Ascending aorta (tissue), 2 donors: Measurements from ENCODE around the gene ADAD1. TPM values are rescaled to one million over a fixed set of nuclear protein-coding genes. Genes with fewer than 3 reads are reported as not detected.

Experiments used
- DNase-seq, 2 donors: peaks; one replicate each; pipeline ENCODE4 v3.0.0-alpha.2; 2019; ENCODE audit warnings: low spot score in 2 of 2
- H3K27ac ChIP-seq, 2 donors: fragments of 200-600 bp; sonication (generic); one replicate each; pipeline ENCODE4 v1.5.1; 2016 to 2017; ENCODE audit warnings: mild to moderate bottlenecking in 1 of 2
- H3K27me3 ChIP-seq: fragments of 200-600 bp; sonication (generic); one replicate; pipeline ENCODE4 v1.5.1; 2017
- H3K36me3 ChIP-seq, 2 donors: fragments of 200-600 bp; sonication (generic); one replicate each; pipeline ENCODE4 v1.5.1; 2016
- H3K4me1 ChIP-seq, 2 donors: fragments of 200-600 bp; sonication (generic); one replicate each; pipeline ENCODE4 v1.5.1; 2016 to 2017; ENCODE audit warnings: mild to moderate bottlenecking in 1 of 2
- H3K4me3 ChIP-seq, 2 donors: fragments of 200-600 bp; sonication (generic); one replicate each; pipeline ENCODE4 v1.5.1; 2016 to 2017; ENCODE audit warnings: mild to moderate bottlenecking in 1 of 2
- H3K9me3 ChIP-seq, 2 donors: fragments of 200-600 bp; sonication (generic); one replicate each; pipeline ENCODE4 v1.5.1; 2016
- CTCF ChIP-seq, 3 experiments: fragments of 200-600 bp in 2 of 3; fragments of 450-650 bp in 1 of 3; sonication (generic) in 2 of 3; IDR thresholded peaks; one replicate each; pipeline ENCODE4 v1.5.1; 2016 to 2019; ENCODE audit warnings: antibody characterized with exemption in 3 of 3, mild to moderate bottlenecking in 1 of 3, moderate library complexity in 1 of 3
- intact Hi-C: fragments of 100-400 bp; cut with DNase I; formaldehyde crosslinking; loops from one replicate; pipeline ENCODE4 v1.15.1; 2023
- total RNA-seq: library from RNA; depleted of rRNA; stranded (reverse); fragments of >200 nt; gene quantifications from one replicate; pipeline ENCODE4 v1.1.0, GENCODE V29; 2016

ADAD1 gene
- total RNA-seq, 1 donor from 2014 or later = not detected

DNA sequence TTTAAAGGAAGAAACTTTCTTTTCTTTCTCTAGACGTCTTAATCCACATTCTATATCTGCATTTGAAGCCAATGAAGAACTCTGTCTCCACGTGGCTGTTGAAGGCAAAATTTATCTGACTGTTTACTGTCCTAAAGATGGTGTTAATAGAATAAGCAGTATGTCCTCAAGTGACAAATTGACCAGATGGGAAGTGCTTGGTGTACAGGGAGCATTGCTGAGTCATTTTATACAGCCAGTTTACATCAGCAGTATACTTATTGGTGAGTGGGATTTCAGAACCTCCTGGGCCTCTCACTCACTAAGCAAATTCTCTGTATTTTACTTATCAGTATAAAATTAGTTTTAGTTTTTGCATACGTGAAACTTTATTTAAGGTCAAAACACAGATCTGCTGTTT is 33.7 kb downstream of the ADAD1 start:
- Histone ChIP-seq H3K4me3 (no peak overlapping the region), H3K36me3 (no peaks in the 10 kb centered on the region), H3K27me3 (no peaks in the 10 kb centered on the region), H3K4me1 (no peaks in the 10 kb centered on the region), H3K27ac (no peak overlapping the region), H3K9me3 (no peaks in the 10 kb centered on the region)
- DNase-seq = no peak
- TF ChIP-seq CTCF (IDR thresholded peaks at IDR 0.05) = no peak
- intact Hi-C loops = no loop called here

DNA sequence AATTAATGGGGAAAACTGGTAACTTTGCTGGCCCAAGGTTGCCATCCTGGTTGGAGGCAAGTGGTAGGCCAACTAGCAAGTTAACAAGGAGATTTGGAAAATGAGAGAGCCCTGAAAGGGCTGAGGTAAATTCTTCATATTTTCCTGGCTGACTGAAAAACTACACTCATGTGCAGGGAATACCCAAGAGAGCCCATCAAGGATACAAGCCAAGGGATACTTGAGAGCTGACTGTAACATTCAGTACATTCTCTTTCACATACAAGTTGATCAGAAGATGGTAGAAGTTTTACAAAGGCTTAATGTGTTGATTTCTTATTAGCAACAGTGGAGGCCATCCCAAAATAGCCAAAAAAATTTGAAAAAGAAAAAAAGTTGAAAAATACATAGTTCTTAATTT is 44.4 kb downstream of the ADAD1 start:
- Histone ChIP-seq H3K36me3 (no peaks in the 10 kb centered on the region), H3K4me3 (no peak overlapping the region), H3K27me3 (no peaks in the 10 kb centered on the region), H3K4me1 (no peaks in the 10 kb centered on the region), H3K27ac (no peak overlapping the region), H3K9me3 (no peaks in the 10 kb centered on the region)
- DNase-seq = no peak
- no peak for TF ChIP-seq CTCF (IDR thresholded peaks at IDR 0.05)
- intact Hi-C loops = no loop called here

GRCh38 chr4:122431351-122431750 is 52.5 kb downstream of the ADAD1 start:
- no peak overlapping the region for H3K4me3 ChIP-seq
- TF ChIP-seq CTCF (IDR thresholded peaks at IDR 0.05) = no peak
- H3K36me3 ChIP-seq = no peaks in the 10 kb centered on the region
- intact Hi-C loops = no loop called here
- DNase-seq = no peak
- H3K9me3 ChIP-seq = no peaks in the 10 kb centered on the region
- H3K4me1 ChIP-seq = no peaks in the 10 kb centered on the region
- H3K27ac ChIP-seq = no peak overlapping the region
- no peaks in the 10 kb centered on the region for H3K27me3 ChIP-seq

DNA sequence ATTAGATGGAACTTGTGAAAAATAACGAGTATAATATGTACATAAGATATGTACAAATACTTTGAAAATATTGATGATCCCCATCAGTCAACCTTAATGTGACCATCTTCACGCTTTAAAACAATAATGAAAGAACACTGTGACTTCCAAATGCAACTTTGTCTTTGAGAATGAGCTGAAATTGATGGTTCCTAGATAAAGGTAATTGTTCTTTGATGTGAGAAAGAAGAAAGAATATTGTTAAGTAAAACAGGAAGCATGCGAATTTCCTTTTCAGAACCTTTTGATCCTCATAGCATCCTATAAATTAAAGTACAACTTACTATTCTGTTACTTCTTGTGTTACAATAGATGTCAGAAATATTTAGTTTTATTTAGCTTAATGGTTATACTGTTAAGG is 55.5 kb downstream of the ADAD1 start:
- no peaks in the 10 kb centered on the region for H3K27me3 ChIP-seq
- H3K36me3 ChIP-seq = no peaks in the 10 kb centered on the region
- H3K9me3 ChIP-seq = no peaks in the 10 kb centered on the region
- no peak overlapping the region for H3K4me3 ChIP-seq
- no peaks in the 10 kb centered on the region for H3K4me1 ChIP-seq
- no peak for TF ChIP-seq CTCF (IDR thresholded peaks at IDR 0.05)
- intact Hi-C loops = no loop called here
- DNase-seq = no peak
- no peak overlapping the region for H3K27ac ChIP-seq

- DNase-seq = no peak
- Histone ChIP-seq H3K27me3 (no peaks in the 10 kb centered on the region), H3K36me3 (no peaks in the 10 kb centered on the region), H3K4me1 (no peaks in the 10 kb centered on the region), H3K4me3 (no peak overlapping the region), H3K27ac (no peak overlapping the region), H3K9me3 (no peaks in the 10 kb centered on the region)
- no peak for TF ChIP-seq CTCF (IDR thresholded peaks at IDR 0.05)
- intact Hi-C loops = no loop called here
Measured at GRCh38 chr4:122450847-122451246, 72.0 kb downstream of the ADAD1 start.

- Histone ChIP-seq H3K4me1 (no peaks in the 10 kb centered on the region), H3K27me3 (no peaks in the 10 kb centered on the region), H3K9me3 (no peaks in the 10 kb centered on the region), H3K36me3 (no peaks in the 10 kb centered on the region), H3K4me3 (no peak overlapping the region), H3K27ac (no peak overlapping the region)
- DNase-seq = no peak
- intact Hi-C loops = no loop called here
- TF ChIP-seq CTCF (IDR thresholded peaks at IDR 0.05) = no peak
Measured at GRCh38 chr4:122453384-122453995, 74.7 kb downstream of the ADAD1 start.
